ENCODE data around the gene GUCY2F. TPM values are rescaled to one million over a fixed set of nuclear protein-coding genes. Genes with fewer than 3 reads are reported as not detected.
A peak's percentile ranks its signal among the peaks of the same experiment; 100 is the strongest.

Gene GUCY2F
- total RNA-seq (2021; ENCODE audit: unreplicated experiment) (not detected), Bru-seq, nascent RNA (percentile 16 among the genes with signal in this experiment), BruChase-seq, experiment 1, labeled RNA remaining after a 6-hour chase (percentile 13 among the genes with signal in this experiment), BruChase-seq, experiment 2, labeled RNA remaining after a 2-hour chase (percentile 18 among the genes with signal in this experiment)
- not detected in 2 replicates for polyA plus RNA-seq (2012)
- long read RNA-seq: 0 reads

DNA sequence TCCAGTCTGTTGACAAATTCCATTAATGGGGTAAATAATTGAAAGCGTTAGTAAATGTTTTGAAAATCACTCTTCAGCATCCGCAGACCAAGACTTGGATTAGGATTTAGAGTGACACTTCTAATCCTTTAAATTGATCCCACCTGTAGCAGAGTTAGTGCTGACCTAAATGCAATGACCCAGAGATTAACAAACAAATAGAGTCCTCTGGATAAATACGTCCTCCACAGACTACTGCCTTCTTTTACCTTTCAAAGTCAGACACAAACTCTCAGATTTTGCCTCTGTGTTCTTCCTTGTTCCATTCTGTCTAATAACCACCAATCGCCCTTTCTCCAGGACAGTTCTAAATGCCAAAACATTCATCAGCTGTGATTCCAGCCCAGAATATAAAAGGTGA lies at the start of gene GUCY2F:
TSS of gene GUCY2F (minus strand) at position 101 of the 400 bp plus-strand sequence. CDS start 6,150 bp downstream, outside the sequence.
- no peak for TF ChIP-seq ZFX (IDR thresholded peaks at IDR 0.05)
- TF ChIP-seq RAD21 (IDR thresholded peaks at IDR 0.05; ENCODE audit: low read depth): no peak
- TF ChIP-seq SP1 (IDR thresholded peaks at IDR 0.05; ENCODE audit: low read depth): no peak
- TF ChIP-seq, protein P1, sequence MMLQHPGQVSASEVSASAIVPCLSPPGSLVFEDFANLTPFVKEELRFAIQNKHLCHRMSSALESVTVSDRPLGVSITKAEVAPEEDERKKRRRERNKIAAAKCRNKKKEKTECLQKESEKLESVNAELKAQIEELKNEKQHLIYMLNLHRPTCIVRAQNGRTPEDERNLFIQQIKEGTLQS (IDR thresholded peaks at IDR 0.05): no peak
- no peak for TF ChIP-seq ZNF274 (IDR thresholded peaks at IDR 0.05; ENCODE audit: low read depth, low read length)
- no peak for TF ChIP-seq EZH2 (IDR thresholded peaks at IDR 0.05)
- TF ChIP-seq ELF1 (IDR thresholded peaks at IDR 0.05; ENCODE audit: borderline replicate concordance, low read depth): no peak
- TF ChIP-seq, protein P2, sequence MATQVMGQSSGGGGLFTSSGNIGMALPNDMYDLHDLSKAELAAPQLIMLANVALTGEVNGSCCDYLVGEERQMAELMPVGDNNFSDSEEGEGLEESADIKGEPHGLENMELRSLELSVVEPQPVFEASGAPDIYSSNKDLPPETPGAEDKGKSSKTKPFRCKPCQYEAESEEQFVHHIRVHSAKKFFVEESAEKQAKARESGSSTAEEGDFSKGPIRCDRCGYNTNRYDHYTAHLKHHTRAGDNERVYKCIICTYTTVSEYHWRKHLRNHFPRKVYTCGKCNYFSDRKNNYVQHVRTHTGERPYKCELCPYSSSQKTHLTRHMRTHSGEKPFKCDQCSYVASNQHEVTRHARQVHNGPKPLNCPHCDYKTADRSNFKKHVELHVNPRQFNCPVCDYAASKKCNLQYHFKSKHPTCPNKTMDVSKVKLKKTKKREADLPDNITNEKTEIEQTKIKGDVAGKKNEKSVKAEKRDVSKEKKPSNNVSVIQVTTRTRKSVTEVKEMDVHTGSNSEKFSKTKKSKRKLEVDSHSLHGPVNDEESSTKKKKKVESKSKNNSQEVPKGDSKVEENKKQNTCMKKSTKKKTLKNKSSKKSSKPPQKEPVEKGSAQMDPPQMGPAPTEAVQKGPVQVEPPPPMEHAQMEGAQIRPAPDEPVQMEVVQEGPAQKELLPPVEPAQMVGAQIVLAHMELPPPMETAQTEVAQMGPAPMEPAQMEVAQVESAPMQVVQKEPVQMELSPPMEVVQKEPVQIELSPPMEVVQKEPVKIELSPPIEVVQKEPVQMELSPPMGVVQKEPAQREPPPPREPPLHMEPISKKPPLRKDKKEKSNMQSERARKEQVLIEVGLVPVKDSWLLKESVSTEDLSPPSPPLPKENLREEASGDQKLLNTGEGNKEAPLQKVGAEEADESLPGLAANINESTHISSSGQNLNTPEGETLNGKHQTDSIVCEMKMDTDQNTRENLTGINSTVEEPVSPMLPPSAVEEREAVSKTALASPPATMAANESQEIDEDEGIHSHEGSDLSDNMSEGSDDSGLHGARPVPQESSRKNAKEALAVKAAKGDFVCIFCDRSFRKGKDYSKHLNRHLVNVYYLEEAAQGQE (IDR thresholded peaks at IDR 0.05; ENCODE audit: low read depth): no peak
- TF ChIP-seq, protein P3, sequence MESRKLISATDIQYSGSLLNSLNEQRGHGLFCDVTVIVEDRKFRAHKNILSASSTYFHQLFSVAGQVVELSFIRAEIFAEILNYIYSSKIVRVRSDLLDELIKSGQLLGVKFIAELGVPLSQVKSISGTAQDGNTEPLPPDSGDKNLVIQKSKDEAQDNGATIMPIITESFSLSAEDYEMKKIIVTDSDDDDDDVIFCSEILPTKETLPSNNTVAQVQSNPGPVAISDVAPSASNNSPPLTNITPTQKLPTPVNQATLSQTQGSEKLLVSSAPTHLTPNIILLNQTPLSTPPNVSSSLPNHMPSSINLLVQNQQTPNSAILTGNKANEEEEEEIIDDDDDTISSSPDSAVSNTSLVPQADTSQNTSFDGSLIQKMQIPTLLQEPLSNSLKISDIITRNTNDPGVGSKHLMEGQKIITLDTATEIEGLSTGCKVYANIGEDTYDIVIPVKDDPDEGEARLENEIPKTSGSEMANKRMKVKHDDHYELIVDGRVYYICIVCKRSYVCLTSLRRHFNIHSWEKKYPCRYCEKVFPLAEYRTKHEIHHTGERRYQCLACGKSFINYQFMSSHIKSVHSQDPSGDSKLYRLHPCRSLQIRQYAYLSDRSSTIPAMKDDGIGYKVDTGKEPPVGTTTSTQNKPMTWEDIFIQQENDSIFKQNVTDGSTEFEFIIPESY (IDR thresholded peaks at IDR 0.05; ENCODE audit: extremely low read depth, insufficient replicate concordance, low read length): no peak
- no peak for TF ChIP-seq TCF7L2 (IDR thresholded peaks at IDR 0.05; ENCODE audit: borderline replicate concordance, extremely low read depth, insufficient read depth, insufficient read length)
- no peak for TF ChIP-seq POLR2AphosphoS5 (IDR thresholded peaks at IDR 0.05; ENCODE audit: low read depth, low read length)
- TF ChIP-seq SRF (IDR thresholded peaks at IDR 0.05; ENCODE audit: low read depth): no peak
- no peak for TF ChIP-seq CEBPB (IDR thresholded peaks at IDR 0.05; ENCODE audit: low read depth)
- TF ChIP-seq FOSL1 (IDR thresholded peaks at IDR 0.05; ENCODE audit: low read depth): no peak
- no peak for TF ChIP-seq JUND (IDR thresholded peaks at IDR 0.05)
- BruUV-seq (replicated peaks): no TSS peak
- H3K4me1 ChIP-seq (ENCODE audit: control insufficient read depth in 1 of 2, insufficient read depth in 2 of 2, low read length in 2 of 2): no peaks in the 10 kb centered on the region
- intact Hi-C loops (cut with micrococcal nuclease): loop anchor here (10.0 kb wide), 1 partner anchor 933 kb away; no protein-coding TSS in a partner anchor
- H3K4me2 ChIP-seq (ENCODE audit: low read length): no peak within 1 kb of the TSS
- ChIA-PET RAD21 (ENCODE audit: low non-redundant PET in 1 of 2, low total read pairs in 2 of 2, uncharacterized antibody in 2 of 2, unreplicated experiment in 2 of 2) (no interaction called here), CTCF (no interaction called here), POLR2A (no interaction called here)
- H3K36me3 ChIP-seq (ENCODE audit: control insufficient read depth in 1 of 2, insufficient read depth in 2 of 2, low read length in 2 of 2): no peaks in the 10 kb centered on the region
- DNase-seq (ENCODE audit: low read depth, low spot score) (no peak), ATAC-seq (no peak)
- no peaks in the 10 kb centered on the region for H3K79me2 ChIP-seq (ENCODE audit: insufficient read depth, low read length)
- no peaks in the 10 kb centered on the region for H4K20me1 ChIP-seq (ENCODE audit: insufficient read depth)
- no peaks in the 10 kb centered on the region for H3K27me3 ChIP-seq (ENCODE audit: insufficient read depth, low read length)
- no peaks in the 10 kb centered on the region for H3K9me3 ChIP-seq (ENCODE audit: control insufficient read depth in 1 of 2, insufficient read depth in 1 of 2, low read depth in 1 of 2, low read length in 2 of 2)
- no peak within 1 kb of the TSS for H3K4me3 ChIP-seq (replicated peaks in 1 of 2; ENCODE audit: low read depth in 1 of 2, low read length in 2 of 2)
- no peaks in the 10 kb centered on the region for H3K9me2 ChIP-seq (ENCODE audit: insufficient read depth)
- no peak within 1 kb of the TSS for H2AFZ ChIP-seq (ENCODE audit: low read depth, low read length, poor library complexity, severe bottlenecking)
- H3K9ac ChIP-seq (ENCODE audit: low read length): no peak within 1 kb of the TSS
- no peak within 1 kb of the TSS for H3K27ac ChIP-seq (ENCODE audit: low read depth, low read length)
